ENCODE measurements around the gene SCN2B.

GRCh38 chr11:118161786-118162185 is 14.7 kb downstream of the SCN2B start:
- TF ChIP-seq POLR2AphosphoS5 (IDR thresholded peaks at IDR 0.05; ENCODE audit: low read depth, low read length) = no peak
- no peak for TF ChIP-seq POLR2A (IDR thresholded peaks at IDR 0.05; ENCODE audit: low read depth, low read length)
- no peak for TF ChIP-seq SPI1 (IDR thresholded peaks at IDR 0.05; ENCODE audit: low read depth, low read length)
